ENCODE data around the gene DCDC2B. TPM values are rescaled to one million over a fixed set of nuclear protein-coding genes. Genes with fewer than 3 reads are reported as not detected.

DCDC2B gene
- total and polyA plus RNA-seq, 2 of the 13 experiments (the other 11 are each of a cell fraction or from before 2014, with no cell fraction given), result not detected

DNA sequence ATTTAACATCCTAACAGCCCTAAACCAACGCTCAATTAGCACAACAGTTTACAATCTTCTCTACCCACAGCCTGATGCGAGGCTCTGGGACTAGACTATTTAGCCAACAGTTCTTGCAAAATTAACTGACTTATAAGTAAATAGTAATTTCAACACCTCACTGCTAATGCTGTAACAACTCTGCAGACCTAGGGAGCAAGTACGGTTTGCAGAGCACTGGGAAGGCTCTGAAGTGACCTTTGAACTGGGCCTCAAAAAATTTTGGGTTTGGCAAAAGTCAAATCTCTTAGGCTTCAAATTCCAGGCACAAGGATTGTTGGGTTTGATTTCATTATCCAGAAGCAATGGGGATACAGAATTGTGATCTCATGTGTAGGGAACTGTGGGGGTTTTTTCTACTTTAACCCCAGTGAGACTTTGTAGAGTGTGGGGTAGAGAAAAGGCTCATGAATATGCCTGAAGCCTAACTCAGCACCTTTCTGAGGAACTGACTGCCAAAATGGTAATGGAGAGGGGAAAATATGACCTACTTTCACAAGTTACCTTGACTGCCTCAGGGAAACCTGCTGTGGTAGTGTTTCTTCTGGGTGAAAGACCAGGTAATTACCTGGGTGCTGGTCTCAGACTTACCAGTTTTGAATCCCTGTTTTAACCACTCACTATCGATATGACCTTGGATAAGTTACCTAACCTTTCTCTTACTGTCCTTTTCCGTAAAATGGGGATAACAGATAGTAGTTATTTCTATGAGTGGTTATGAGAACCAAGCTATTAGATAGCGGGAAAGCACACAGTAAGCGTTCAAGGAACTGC, 30.3 kb upstream of the DCDC2B start (continued):
- TF ChIP-seq PATZ1 (CRISPR knock-in tag; IDR thresholded peaks at IDR 0.05), result peak; percentile 12; the same call in 1 of the 2 replicates
- no peak for TF ChIP-seq NCOA1 (CRISPR knock-in tag; IDR thresholded peaks at IDR 0.05)
- TF ChIP-seq ZNF567 (CRISPR knock-in tag; IDR thresholded peaks at IDR 0.05; ENCODE audit: borderline replicate concordance), result no peak; the same call in 1 of the 2 replicates
- no peak for TF ChIP-seq DNMT1 (CRISPR knock-in tag; IDR thresholded peaks at IDR 0.05)
- TF ChIP-seq NONO (IDR thresholded peaks at IDR 0.05), result no peak
- 0 out of 2 replicates have a peak, but pooled peaks have one; percentile 40 for TF ChIP-seq NONO (CRISPR knock-in tag; conservative IDR thresholded peaks at IDR 0.05)
- TF ChIP-seq ZNF607 (CRISPR knock-in tag; IDR thresholded peaks at IDR 0.05; ENCODE audit: borderline replicate concordance), result no peak
- TF ChIP-seq ARID3A (IDR thresholded peaks at IDR 0.05; ENCODE audit: low read depth, low read length), result peak; percentile 59
- TF ChIP-seq HMG20B (CRISPR knock-in tag; conservative IDR thresholded peaks at IDR 0.05), result no peak
- no peak for TF ChIP-seq MATR3 (CRISPR knock-in tag; IDR thresholded peaks at IDR 0.05)
- TF ChIP-seq SNAPC2 (CRISPR knock-in tag; IDR thresholded peaks at IDR 0.05), result no peak
- no peak for TF ChIP-seq ZNF260 (CRISPR knock-in tag; IDR thresholded peaks at IDR 0.05; ENCODE audit: borderline replicate concordance, low read depth)
- no peak for TF ChIP-seq MIER3 (CRISPR knock-in tag; IDR thresholded peaks at IDR 0.05; ENCODE audit: borderline replicate concordance)
- peak; percentile 42 for TF ChIP-seq TEAD3 (CRISPR knock-in tag; optimal IDR thresholded peaks at IDR 0.05; ENCODE audit: borderline replicate concordance)
- TF ChIP-seq ZNF329 (CRISPR knock-in tag; IDR thresholded peaks at IDR 0.05; ENCODE audit: low read depth), result no peak
- no peak for TF ChIP-seq CCAR2 (optimal IDR thresholded peaks at IDR 0.05; ENCODE audit: low read depth, low read length)
- TF ChIP-seq ZMYM4 (CRISPR knock-in tag; IDR thresholded peaks at IDR 0.05), result peak; percentile 41; the same call in 1 of the 2 replicates
- no peak for TF ChIP-seq ZNF232 (CRISPR knock-in tag; IDR thresholded peaks at IDR 0.05; ENCODE audit: borderline replicate concordance)
